Measurements from ENCODE around the gene KIRREL1.

KIRREL1 gene

DNA sequence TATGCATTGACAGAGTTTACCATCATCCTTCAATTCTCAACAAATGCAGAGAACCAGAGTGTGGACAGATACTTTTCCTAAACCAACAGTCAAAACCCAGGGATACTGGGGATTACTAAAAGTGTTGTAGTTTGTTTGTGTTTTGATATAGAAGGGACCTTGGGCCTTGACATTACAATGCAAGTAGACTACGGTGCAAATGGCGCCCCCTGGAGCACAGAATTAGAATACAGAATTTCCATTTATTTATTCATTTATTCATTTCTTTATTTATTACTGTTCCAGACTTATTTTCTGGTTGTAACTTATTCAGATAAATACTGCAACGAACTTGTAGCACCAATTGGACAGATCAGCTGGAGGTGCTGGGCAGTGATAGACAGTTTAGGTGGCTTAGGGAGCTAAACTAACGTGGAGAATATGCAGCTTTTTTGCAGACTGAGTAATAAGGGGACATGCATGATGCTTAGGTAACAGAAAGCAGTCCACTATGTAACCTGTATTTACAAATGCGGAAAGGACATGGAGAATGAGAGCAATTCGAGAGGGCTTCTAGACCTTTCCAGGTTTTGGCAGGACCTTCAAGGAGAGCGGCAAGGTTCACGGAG lies 42.6 kb downstream of the KIRREL1 start:
- no peak for DNase-seq (ENCODE audit: low read depth in 2 of 2)

DNA sequence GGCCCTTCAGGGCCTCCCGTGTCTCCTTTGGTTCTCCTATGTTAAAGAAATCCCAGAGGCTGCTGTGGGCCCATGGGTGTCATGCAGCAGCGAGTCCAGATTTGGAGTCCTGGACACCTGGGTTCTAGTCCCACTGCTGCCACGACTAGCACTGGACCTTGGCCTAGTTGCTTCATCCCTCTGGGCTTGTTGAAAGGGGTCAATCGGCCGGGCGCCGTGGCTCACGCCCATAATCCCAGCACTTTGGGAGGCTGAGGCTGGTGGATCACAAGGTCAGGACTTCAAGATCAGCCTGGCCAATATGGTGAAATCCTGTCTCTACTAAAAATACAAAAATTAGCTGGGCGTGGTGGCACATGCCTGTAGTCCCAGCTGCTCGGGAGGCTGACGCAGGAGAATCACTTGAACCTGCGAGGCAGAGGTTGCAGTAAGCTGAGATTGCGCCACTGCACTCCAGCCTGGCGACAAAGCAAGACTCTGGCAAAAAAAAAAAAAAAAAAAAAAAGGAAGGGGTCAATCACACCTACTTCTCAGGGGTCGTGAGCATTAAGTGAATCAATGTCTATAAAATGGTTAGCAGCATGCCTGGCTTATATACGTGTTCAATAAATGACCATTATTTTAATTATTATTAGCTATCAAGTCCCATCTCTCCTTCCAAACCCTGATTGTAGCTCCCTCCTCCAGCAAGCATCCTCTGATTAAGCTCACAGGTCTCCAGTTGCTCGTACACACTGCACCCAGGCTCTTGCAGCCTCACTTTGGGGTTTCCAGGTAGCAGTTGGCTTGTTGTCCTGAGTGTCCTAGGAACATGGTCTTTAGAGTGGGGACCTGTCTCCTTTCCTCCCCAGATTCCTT lies 43.8 kb downstream of the KIRREL1 start:
- no peak for DNase-seq (ENCODE audit: low read depth in 2 of 2)

DNA sequence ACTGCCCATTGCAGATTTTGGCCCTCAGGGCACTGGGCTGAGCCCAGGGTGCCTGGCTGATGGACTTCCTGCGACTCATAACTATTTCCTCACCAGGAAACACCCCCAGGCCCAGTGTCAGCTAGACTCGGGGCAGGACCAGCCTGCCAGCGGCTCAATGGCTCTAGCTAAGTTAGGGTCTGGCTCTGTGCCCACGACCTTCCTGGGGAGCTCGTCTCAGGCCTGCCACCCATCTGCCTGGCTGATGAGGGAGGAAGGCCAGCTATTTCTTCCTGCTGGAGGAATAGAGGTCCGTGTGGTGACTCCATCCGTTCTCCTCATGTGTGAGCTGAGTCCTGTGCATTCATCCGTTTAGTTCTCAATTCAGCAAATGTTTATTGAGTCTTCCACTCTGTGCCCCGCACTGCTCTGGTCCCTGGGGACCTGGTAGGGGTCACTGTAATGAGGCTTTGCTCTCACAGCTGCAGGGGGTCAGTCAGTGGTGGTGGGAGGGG lies 44.5 kb downstream of the KIRREL1 start:
- no peak for DNase-seq (ENCODE audit: low read depth in 2 of 2)

- DNase-seq (ENCODE audit: low read depth in 2 of 2) = no peak
Observed at GRCh38 chr1:158038793-158039192, 45.3 kb downstream of the KIRREL1 start.

GRCh38 chr1:158039380-158039779 lies 45.9 kb downstream of the KIRREL1 start:
- DNase-seq (ENCODE audit: low read depth in 2 of 2) = no peak

- DNase-seq (ENCODE audit: low read depth in 2 of 2) = no peak
Observed at GRCh38 chr1:158040323-158040722, 46.9 kb downstream of the KIRREL1 start.

DNA sequence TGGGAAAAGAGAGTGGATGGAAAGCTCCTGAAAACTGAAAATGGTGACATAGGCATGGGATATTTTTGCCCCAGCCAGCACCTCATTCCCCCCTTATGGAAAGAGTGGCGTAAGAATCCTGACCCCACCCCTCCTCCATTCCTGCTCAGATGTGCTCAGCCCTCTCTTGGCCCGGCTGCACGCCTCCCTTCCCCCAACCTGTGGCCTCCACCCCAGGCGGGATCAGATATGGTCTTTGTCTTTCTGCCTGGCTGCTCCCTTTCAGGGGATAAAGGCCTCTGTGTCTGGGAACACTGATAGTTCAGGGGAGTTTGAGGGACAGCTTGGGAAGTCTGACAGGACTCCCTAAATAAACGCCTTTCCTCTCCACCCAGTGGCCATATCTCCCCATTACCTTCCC lies 49.8 kb downstream of the KIRREL1 start:
- no peak for DNase-seq (ENCODE audit: low read depth in 2 of 2)

GRCh38 chr1:158045639-158046038 lies 52.2 kb downstream of the KIRREL1 start:
- DNase-seq (ENCODE audit: low read depth in 2 of 2) = no peak

- no peak for DNase-seq (ENCODE audit: low read depth in 2 of 2)
Observed at GRCh38 chr1:158046715-158047510, 53.5 kb downstream of the KIRREL1 start.

DNA sequence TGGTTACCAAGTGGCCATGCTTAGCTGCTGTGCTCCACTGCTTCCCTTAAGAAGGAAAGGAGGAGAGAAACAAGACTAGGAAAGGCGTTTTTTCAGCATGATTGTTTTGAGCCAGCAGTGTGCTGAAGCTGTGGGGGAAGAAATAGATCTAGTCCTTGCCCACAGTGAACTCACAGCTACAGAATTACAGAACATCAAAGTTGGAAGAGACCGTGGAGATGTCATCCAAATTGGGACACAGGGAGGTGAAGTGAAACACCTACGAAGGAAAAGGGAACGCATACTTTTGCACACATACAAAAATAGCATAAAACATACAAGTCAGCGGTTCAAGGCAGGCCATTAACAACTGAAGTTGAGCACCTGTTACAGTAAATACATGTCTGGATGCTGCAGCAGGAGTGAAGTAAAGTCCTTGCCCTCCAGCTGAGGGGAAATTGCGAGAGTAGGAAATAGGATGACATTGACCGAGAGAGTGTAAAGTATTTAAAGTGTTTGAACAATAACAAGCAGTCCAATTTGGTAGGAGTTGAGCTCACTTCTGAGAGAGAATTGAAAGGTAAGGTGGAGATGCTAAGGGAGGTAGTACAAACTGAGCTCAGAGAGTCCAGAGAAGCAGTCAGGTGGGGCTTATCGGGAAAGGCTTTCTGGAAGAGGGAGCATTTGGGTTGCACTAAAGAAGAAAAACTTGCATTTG lies 55.1 kb downstream of the KIRREL1 start:
- no peak for DNase-seq (ENCODE audit: low read depth in 2 of 2)

DNA sequence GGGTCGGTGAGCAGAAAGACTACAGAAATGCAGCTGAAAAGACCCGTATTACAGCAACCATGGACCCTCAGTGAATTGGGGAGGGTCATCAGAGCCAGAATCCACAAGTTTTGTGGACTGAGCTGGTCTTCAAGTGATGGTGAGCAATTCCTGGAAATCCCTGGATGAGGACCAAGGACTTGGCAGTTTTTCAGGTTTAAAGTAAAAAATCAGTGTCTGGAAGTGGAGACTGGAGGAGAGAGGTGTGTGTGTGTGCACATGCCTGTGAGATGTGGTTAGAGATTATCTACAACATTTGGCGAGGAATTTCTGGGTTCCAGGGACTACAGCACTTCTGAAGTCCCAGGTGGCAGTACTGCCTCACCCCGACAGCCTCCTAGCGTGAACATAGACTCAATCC lies 56.4 kb downstream of the KIRREL1 start:
- DNase-seq (ENCODE audit: low read depth in 2 of 2) = no peak

DNA sequence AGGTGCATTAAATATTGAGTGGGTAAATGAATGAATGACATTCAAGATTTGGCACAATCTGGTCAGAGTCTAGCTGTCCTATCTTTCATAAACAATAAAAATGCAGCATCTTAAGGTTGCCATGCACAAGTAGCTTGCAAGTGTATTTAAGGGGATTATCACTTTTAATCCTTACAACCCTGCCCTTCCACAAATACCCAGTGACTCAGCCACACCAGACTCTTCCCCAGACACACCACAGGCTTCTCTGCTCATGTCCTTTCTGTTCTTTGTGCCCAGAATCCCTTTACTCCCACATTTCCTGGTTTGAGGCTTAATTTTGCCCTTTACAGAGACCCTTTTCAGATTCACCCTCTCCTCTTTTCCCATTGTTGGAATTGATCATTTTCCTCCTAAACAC lies 59.8 kb downstream of the KIRREL1 start:
- no peak for DNase-seq (ENCODE audit: low read depth in 2 of 2)

DNA sequence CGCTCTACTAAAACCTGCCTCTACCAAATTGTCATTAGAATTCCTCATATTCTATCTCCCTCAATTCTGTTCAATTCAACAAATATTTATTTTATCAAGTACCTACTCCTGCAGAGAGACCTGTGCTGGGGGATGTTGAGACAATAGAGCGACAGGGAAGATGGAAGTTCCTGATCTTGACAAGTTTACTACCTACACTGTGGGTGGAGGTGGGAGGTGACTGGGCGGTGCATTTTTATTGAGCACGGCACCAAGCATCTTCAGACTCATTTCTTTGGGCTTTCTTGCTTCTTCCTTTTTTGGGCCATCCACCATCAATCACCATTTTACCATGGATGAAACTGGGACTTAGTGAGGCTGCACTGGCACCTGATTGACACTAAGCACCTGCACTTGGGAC lies 61.3 kb downstream of the KIRREL1 start:
- DNase-seq (ENCODE audit: low read depth in 2 of 2) = no peak

DNA sequence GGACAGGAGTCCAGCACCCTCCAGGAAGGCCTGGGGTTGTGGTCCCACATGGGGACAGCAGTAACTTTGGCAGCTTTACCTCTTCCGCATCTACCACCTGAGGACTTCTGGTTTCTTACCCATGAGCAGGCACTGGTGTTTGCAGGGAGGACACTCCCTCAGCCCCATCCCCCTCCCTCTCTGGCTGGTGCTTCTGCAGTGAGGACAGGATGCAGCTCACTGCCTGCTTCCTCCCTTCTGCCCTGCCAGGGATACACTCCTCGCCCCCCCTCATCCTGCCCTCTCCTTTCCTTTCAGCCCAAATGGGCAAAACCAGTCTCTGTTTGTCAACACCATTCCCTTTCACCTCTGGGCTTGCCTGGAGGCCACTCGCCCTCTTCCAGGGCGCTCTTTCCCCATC lies 62.4 kb downstream of the KIRREL1 start:
- DNase-seq (ENCODE audit: low read depth in 2 of 2) = no peak

DNA sequence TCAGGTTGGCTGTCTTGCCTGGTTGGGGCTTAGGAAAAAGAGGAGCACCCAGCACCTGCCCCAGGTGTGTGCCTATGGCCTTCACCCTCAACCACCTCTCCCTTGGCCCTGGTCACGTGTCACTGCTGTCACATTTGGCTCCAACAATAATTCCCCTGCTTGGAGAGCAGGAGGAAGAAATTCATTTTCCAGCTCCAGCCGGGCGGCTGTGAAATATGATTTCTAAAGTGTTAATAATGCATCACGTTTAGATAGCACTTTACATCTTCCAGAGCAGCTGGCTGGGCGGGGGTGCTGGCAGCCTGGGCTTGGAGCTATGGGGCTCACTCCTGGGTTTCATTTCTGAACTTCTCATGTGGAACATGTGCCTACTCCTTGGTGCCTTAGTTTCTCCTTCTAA lies 63.1 kb downstream of the KIRREL1 start:
- DNase-seq (ENCODE audit: low read depth in 2 of 2) = no peak

DNA sequence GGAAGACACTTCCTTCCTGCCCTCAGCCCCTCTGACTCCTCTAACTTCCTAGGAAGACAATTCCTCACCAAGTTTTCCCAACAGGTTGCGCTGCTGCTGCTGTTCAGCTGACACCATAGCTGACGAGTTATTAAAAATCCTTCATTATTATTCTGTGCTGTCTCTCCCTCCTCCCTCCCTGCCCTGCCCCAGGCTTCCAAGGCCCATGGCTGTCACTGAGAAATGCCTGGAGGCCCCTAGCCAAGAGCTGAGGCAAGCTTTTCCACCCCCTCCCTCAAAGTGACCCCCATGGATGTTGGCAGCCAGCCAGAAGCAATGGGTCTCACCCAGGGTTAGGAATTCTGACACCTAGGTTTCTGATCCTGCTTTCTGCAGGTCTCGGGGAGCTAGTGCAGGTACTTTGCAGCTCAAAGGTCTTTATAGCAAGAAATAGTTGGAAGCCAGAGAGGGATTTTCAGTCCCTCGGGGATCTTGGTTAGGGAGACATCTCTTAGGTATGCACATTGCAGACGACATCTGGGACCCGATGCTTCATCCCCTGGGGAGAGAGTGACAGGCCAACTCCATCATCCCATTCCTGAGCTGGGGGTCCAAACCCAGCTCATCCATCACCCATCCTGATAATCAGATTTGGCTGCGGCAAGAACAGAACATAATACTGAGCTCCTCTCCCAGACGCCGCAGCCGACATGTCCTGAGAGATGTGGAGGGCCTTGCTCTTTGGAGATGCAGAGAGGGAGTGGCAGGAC lies 65.0 kb downstream of the KIRREL1 start:
- no peak for DNase-seq (ENCODE audit: low read depth in 2 of 2)

- DNase-seq (ENCODE audit: low read depth in 2 of 2) = no peak
Observed at GRCh38 chr1:158059984-158060383, 66.5 kb downstream of the KIRREL1 start.

DNA sequence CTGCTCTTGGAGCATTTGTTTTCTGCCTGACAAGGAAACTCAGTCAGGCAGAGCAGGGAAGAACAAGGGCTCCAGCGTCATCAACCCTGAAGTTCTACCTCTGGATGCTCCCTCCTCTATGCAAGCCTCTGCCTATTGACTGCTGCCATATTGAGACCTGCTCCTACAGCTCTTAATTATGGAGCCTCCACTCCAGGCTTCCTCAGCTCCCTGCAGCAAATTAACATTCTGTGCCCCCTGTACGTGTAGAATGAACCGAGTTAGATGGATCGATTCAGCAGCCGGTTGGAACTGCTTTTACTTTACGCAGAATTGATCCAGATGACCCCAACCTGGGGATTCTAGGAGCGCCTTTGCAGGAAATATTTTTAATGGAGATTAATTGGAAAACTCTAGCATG lies 68.7 kb downstream of the KIRREL1 start:
- no peak for DNase-seq (ENCODE audit: low read depth in 2 of 2)

GRCh38 chr1:158067662-158068061 lies 74.2 kb downstream of the KIRREL1 start:
- no peak for DNase-seq (ENCODE audit: low read depth in 2 of 2)

GRCh38 chr1:158068918-158069317 lies 75.5 kb downstream of the KIRREL1 start:
- DNase-seq (ENCODE audit: low read depth in 2 of 2) = no peak

GRCh38 chr1:158071138-158071537 lies 77.7 kb downstream of the KIRREL1 start:
- no peak for DNase-seq (ENCODE audit: low read depth in 2 of 2)

Measured in stimulated activated CD8-positive, alpha-beta memory T cell treated with anti-CD3 and anti-CD28 coated beads, Interleukin-15, amount 100 ng/mL, for 4 hours (primary cell).